ENCODE data around the gene EMSY.

DNA sequence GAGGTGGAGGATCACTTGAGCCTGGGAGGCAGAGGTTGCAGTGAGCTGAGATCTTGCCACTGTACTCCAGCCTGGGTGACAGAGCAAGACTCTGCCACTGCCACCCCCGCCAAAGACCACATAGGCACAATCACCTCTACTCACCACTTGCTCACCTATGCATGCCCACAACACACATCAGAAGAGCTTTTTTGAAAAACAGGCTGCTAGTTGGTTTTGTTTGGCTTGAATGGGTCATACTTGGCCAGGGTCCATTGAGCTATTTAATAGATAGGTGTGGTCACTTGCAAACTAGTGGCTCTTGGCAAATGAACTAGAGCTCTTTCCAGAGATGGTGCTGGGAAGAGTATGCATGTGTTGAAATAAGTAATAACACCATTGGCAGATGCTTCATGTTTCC lies 80.1 kb downstream of the EMSY start:
- TF ChIP-seq, protein P1, sequence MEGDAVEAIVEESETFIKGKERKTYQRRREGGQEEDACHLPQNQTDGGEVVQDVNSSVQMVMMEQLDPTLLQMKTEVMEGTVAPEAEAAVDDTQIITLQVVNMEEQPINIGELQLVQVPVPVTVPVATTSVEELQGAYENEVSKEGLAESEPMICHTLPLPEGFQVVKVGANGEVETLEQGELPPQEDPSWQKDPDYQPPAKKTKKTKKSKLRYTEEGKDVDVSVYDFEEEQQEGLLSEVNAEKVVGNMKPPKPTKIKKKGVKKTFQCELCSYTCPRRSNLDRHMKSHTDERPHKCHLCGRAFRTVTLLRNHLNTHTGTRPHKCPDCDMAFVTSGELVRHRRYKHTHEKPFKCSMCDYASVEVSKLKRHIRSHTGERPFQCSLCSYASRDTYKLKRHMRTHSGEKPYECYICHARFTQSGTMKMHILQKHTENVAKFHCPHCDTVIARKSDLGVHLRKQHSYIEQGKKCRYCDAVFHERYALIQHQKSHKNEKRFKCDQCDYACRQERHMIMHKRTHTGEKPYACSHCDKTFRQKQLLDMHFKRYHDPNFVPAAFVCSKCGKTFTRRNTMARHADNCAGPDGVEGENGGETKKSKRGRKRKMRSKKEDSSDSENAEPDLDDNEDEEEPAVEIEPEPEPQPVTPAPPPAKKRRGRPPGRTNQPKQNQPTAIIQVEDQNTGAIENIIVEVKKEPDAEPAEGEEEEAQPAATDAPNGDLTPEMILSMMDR (IDR thresholded peaks at IDR 0.05; ENCODE audit: insufficient read depth, low read length, poor library complexity, severe bottlenecking): no peak
- TF ChIP-seq EZH2phosphoT487 (conservative IDR thresholded peaks at IDR 0.05; ENCODE audit: low read length): no peak

All from SU-DHL-6 (cell line).